Astrocyte of the cerebellum (primary cell): ENCODE measurements around the gene CPOX.

Source experiments
- DNase-seq: peaks from one replicate; pipeline ENCODE4 v3.0.0-alpha.2; 2011; ENCODE audit warnings: low read depth
- H3K4me3 ChIP-seq: 2 replicates; pipeline ENCODE4 v1.5.1; 2011; ENCODE audit warnings: mild to moderate bottlenecking, low read depth, low read length, moderate library complexity
- CTCF ChIP-seq: IDR thresholded peaks from 2 replicates; pipeline ENCODE4 v1.5.1; 2012; ENCODE audit warnings: low read length, low read depth, moderate library complexity, mild to moderate bottlenecking; ENCODE audit errors: missing control alignments
- in situ Hi-C: cut with HindIII; loops from 2 replicates; pipeline ENCODE4 v1.10.0; 2017; ENCODE audit warnings: low sequenced_read_pairs

Gene CPOX

GRCh38 chr3:98587654-98588053 lies 5.8 kb downstream of the CPOX start:
- no peak for DNase-seq
- in situ Hi-C loops: no loop called here
- no peak for TF ChIP-seq CTCF

GRCh38 chr3:98584547-98584946 lies 8.9 kb downstream of the CPOX start:
- no peak overlapping the region for H3K4me3 ChIP-seq
- DNase-seq: no peak
- TF ChIP-seq CTCF: no peak
- in situ Hi-C loops: no loop called here

More at GRCh38 chr3:98587654-98588053, 5.8 kb downstream of the CPOX start:
- H3K4me3 ChIP-seq: no peak overlapping the region

- no peak overlapping the region for H3K4me3 ChIP-seq
- in situ Hi-C loops: no loop called here
- TF ChIP-seq CTCF: no peak
- DNase-seq: no peak
Observed at GRCh38 chr3:98583766-98584165, 9.6 kb downstream of the CPOX start.

- TF ChIP-seq CTCF: no peak
- H3K4me3 ChIP-seq: no peak overlapping the region
- no peak for DNase-seq
- in situ Hi-C loops: no loop called here
Observed at GRCh38 chr3:98582042-98582441, 11.4 kb downstream of the CPOX start.

- DNase-seq: no peak
- in situ Hi-C loops: no loop called here
- no peak for TF ChIP-seq CTCF
- H3K4me3 ChIP-seq: no peak overlapping the region
Observed at GRCh38 chr3:98581474-98581873, 11.9 kb downstream of the CPOX start.

GRCh38 chr3:98580401-98581386 lies 12.7 kb downstream of the CPOX start:
- no peak for TF ChIP-seq CTCF
- DNase-seq: no peak
- in situ Hi-C loops: no loop called here
- no peak overlapping the region for H3K4me3 ChIP-seq
